Stimulated activated CD4-positive, alpha-beta T cell treated with anti-CD3 and anti-CD28 coated beads, Interleukin-15, amount 100 ng/mL, for 24 hours (primary cell): ENCODE measurements around the gene NPBWR2.
"Not testable (repeated sequence)": the region's sequence is repeated elsewhere in the genome, so short reads cannot be mapped to it uniquely, and the experiment has no call there.

Source experiments
- DNase-seq: peaks from one replicate; pipeline ENCODE4 v3.0.0-alpha.2; 2020

NPBWR2 gene

GRCh38 chr20:64143018-64143801, 35.8 kb upstream of the NPBWR2 start:
- no peak for DNase-seq

- no peak for DNase-seq
These were observed 35.2 kb upstream of the NPBWR2 start for GRCh38 chr20:64142590-64142989.

GRCh38 chr20:64140956-64141355, 33.6 kb upstream of the NPBWR2 start:
- DNase-seq = no peak

GRCh38 chr20:64140061-64140931, 32.9 kb upstream of the NPBWR2 start:
- DNase-seq = no peak

- no peak for DNase-seq
These were observed 32.1 kb upstream of the NPBWR2 start for GRCh38 chr20:64139199-64140060.

GRCh38 chr20:64138276-64138815, 31.0 kb upstream of the NPBWR2 start:
- DNase-seq = no peak

- no peak for DNase-seq
These were observed 30.2 kb upstream of the NPBWR2 start for GRCh38 chr20:64137598-64138031.

GRCh38 chr20:64136004-64136710, 28.8 kb upstream of the NPBWR2 start:
- DNase-seq = no peak

GRCh38 chr20:64134744-64135143, 27.4 kb upstream of the NPBWR2 start:
- not testable (repeated sequence) for DNase-seq

- DNase-seq = no peak
These were observed 26.6 kb upstream of the NPBWR2 start for GRCh38 chr20:64133951-64134407.

- peak; percentile 16 for DNase-seq
These were observed 24.0 kb upstream of the NPBWR2 start for GRCh38 chr20:64131406-64131805.

- no peak for DNase-seq
These were observed 23.5 kb upstream of the NPBWR2 start for GRCh38 chr20:64130876-64131275.

- no peak for DNase-seq
These were observed 22.9 kb upstream of the NPBWR2 start for GRCh38 chr20:64130271-64130670.

- DNase-seq = no peak
These were observed 21.9 kb upstream of the NPBWR2 start for GRCh38 chr20:64129146-64129782.

GRCh38 chr20:64123517-64123916, 16.2 kb upstream of the NPBWR2 start:
- DNase-seq = not testable (repeated sequence)

GRCh38 chr20:64122927-64123326, 15.6 kb upstream of the NPBWR2 start:
- not testable (repeated sequence) for DNase-seq

- DNase-seq = no peak
These were observed 14.2 kb upstream of the NPBWR2 start for GRCh38 chr20:64121586-64121985.

GRCh38 chr20:64119681-64120341, 12.4 kb upstream of the NPBWR2 start:
- DNase-seq = no peak

GRCh38 chr20:64119301-64119680, 11.9 kb upstream of the NPBWR2 start:
- no peak for DNase-seq

- not testable (repeated sequence) for DNase-seq
These were observed 10.0 kb upstream of the NPBWR2 start for GRCh38 chr20:64117432-64117777.
